Nucleus accumbens (tissue), 56 donors: ENCODE data around the gene MZT2B.
"Not testable (repeated sequence)": the region's sequence is repeated elsewhere in the genome, so short reads cannot be mapped to it uniquely, and the experiment has no call there.

Source experiments
- DNase-seq, 56 donors: peaks; one replicate each; lab custom pipeline; 2025; lab: John Stamatoyannopoulos, UW

Gene MZT2B, protein sequence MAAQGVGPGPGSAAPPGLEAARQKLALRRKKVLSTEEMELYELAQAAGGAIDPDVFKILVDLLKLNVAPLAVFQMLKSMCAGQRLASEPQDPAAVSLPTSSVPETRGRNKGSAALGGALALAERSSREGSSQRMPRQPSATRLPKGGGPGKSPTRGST

DNA sequence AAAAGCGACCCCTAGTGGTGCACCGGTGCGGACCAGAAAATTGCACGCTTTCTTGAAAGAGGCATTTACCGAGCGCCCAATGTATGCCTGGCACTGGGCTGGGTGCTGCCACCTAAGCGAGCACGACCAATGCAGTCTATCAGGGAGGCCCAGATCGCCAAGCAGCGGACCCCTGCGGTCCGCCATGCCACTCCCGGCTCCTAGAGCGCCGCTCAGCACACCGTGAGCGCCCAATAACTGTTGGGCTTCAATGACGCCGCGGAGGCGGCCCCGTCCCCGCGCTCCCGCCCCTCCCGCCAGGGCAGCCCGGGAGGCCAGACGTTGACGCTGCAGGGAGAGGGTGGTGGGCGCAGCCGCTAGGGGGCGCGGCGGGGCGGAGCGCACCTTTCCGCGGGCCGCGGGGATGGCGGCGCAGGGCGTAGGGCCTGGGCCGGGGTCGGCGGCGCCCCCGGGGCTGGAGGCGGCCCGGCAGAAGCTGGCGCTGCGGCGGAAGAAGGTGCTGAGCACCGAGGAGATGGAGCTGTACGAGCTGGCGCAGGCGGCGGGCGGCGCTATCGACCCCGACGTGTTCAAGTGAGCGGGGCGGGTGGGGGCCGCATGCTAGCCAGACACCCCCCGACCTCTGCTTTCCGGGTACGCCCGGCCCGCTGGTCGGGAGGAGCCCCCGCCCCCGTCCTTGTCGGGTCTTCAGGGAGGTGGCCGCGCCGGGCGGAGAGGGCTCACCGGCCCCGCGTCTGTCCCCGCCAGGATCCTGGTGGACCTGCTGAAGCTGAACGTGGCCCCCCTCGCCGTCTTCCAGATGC lies at the start of gene MZT2B:
Gene MZT2B (plus strand): TSS at position 383 of the 803 bp plus-strand sequence. CDS start 21 bp downstream, at position 404.
- DNase-seq = peak in 54 of 56 donors; percentile 45 to 92 (median 82)

DNA sequence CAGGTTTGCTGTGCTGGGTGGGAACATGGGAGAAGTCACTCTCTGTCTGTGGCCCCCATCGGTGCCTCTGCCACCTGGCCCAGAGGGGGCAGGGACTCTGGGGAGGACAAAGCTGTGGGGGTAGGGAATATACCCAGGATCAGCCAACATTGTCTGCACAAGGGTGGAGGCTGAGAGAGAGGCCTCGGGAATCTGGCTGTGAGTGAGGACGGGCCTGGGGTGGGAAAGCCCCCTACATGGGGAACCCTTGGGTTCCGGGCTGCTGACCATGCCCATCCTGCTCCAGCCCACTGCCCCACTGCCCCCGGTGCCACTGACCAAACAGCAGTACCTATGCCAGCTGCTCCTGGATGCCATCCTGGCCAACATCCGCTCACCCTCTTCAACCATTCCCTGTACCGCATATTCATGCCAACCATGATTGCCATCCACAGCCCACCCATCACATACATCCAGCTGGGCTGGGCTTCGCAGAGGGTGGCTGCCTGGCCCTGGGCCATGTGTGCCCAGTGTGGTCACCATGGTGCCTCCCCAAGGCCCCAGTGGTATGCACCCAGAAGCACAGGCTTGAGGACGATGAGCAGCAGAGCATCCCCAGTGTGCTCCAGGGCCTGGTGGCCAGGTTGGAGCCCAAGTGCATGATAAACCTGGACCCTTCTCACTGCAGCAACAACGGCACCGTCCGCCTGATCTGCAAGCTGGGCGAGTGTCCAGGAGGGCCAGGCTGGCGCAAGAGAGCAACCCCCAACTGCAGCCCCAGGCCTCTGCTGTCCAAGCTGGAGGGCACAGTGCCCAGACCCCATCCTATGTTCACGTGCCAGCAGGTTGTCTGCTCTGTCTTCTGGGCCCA lies 46.1 kb upstream of the MZT2B start:
- no peak for DNase-seq

DNA sequence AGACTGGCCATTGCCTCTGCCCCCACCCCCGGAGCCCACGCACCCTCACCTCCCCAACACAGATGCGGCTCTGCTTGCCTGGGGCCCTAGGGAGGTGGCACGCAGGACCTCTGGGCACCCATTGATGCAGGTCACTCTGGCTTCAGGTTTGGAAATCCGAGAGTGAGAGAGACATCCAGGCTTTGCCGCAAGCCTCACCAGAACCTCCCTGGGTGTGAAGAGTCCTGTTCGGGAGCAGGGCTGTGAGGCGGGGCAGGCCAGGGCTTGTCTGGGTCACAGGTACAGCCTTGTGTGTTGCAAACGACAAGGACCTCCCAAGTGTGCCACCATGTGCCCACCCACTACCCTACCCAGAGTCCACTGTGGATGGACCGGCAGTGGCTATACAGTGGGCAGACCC lies 45.5 kb upstream of the MZT2B start:
- DNase-seq = not testable (repeated sequence)

DNA sequence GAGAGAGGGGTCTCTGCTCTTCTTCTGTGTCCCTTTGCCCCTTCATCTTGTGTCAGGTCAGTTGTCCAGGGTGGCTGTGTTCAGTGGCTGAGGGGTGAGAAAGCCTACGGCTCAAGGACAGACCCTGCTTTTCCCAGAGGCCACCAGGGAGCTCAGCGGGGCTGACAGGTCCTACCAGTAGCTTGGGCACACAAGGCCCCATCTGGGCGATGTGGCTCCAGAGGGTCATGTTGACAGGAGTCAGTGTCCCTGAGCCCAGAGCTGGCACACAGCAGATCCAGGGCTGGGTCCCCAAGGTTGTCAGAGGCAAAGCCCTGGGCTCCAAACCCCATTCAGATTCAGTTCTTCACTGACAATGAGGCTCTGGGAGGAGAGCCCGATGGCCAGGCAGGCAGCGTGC lies 44.9 kb upstream of the MZT2B start:
- not testable (repeated sequence) for DNase-seq

DNA sequence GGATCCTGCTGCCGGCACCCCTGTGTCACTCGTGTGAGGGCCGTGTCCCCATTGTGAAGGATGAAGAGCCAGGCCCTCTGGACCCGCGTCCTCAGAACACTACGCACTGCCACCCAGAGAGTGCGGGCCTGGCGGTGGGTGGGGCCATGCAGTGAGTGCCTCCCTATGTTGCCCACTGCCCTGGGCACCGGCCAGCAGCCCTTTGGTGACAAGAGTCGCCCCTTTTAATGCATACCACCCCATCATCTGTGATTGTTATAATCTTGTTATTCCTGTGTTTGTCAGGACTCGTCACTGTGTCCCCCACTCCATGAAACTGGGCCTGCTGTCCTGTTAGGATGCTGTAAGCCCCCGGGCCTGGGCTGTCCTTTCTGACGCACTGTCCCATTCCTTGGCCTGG lies 43.7 kb upstream of the MZT2B start:
- not testable (repeated sequence) for DNase-seq

DNA sequence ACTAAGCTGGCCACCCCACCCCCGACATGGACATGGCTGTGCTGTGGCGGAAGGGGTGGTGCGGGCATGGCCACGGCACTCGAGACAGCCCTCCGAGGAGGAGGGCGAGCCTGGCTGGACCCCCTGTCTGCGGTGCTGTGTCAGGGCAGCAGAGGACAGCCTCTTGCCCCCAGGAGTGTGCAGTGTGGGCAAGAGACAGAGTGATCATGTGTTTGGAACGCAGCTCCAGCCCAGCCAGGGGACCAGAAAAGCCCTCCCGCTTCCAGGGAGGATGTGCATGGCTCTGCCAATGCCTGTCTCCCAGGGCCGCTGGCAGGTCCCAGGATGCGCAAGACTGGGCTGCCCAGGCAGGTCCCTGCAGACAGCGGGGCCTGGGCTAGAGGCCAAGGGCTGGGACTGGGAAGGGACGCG lies 43.2 kb upstream of the MZT2B start:
- not testable (repeated sequence) for DNase-seq

DNA sequence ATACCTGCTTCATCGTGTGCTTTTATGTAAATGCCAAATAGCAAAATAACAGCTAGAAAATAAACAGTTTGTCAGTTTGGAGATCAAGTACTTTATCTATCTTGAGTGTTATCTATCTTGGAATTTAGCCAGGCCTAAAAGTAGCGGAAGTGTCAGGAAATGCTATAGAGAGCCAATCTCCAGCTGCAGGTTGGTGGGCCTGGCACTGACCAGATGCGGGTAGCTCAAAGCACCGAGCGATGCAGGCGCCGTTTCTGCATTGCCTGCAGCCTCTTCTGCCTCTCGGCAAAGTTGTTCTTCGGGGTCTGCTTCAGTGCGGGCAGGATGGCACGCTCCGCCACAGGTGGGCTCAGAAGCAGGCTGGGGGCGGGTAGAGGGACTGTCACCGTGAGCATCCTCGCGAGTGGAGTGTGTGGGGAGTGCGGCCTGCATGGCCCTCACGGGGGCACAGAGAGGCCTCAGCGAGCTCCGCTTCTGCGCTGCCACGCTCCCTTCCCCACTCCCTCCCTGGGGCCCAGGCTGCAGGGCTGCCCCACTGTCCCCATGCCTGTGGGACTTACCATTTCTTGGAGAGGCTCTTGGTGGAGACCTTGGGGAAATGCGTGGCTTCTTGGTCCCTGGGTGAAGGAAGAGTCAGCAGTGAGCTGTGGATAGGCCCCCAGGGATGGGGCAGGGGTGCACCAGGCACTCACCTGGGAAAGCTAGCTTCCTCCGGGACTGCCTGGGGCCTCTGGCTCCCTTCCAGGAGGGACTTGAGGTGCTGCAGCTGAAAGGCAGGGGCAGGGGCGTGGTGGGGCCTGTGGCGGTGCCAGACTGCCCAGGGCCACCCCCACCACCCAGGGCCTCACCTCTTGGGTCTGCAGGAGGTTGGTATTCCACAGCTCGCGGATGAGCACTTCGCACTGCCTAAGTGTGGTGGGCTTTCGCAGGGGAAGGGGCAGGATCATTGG lies 42.5 kb upstream of the MZT2B start:
- not testable (repeated sequence) for DNase-seq

DNA sequence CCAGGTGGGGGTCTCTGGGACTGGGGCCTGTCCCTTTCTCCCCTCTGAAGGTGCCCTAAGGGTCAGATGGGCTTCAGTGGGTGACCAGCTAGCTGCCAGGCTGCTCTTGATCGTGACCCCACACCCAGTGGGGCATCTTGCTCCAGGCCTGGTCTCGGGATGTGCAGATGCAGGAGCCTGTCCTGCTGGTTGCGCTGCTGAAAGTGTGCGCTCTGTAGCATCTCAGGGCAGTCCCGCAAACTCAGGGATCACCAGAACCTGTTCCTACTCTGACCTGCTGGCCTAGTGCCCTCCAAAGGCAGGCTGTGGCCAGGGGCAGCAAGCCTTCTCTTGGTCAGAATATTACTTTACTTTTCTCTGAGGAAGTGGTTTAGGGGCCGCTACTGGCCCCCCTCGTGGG lies 41.5 kb upstream of the MZT2B start:
- DNase-seq = not testable (repeated sequence)

DNA sequence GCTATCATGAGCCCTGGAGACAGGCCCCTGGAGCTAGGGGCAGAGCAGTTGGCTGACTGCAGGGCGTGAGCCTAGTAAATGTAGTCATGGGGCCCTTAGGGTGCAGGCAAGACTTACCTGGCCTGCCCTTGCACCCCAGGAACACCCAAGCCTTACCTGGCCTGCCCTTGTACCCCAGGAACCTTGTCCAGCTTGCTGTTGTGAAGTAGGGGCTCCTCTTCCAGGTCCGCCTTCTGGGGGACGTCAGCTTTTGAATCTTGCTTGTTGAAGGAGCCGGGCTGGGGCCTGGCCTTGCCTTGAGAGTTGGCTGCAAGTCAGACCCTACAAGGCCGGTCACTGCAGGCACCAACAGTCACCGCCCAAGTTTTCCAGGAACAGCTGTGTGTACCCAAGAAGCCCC lies 41.1 kb upstream of the MZT2B start:
- not testable (repeated sequence) for DNase-seq

DNA sequence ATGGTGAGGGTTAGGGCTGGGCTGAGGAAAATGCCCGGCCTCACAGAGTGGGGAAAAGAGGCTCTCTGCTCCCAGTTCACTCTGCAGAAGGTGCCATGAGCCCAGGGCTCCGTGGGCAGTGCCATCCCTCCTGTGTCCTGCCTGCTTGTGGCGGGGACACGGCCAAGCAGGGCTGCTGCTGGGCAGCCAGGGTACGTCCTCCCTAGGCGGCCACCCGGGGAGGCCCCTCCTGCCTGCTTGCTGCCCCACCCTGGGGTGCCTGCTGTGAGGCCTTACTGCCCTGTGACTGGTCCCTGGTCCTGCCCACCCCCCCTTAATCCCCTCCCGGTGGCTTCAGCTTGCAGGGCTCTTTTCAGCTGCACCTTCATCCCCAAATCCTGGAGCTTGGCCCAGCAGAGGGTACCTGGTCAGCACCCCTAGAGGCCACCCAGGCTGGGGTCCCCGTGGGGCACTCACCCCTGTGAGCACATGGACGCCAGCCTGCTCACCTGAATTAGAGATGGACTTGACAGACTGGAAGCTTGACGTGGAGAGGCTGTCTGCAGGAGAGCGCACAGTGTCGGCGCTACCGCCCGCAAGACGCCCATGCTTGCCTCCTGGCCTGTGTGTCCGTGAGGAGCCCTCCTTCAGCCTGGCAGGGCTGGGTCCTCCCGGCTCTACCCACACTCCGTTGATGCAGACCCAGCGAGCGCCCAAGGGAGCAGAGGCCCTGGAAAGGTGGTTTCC lies 40.3 kb upstream of the MZT2B start:
- not testable (repeated sequence) for DNase-seq

DNA sequence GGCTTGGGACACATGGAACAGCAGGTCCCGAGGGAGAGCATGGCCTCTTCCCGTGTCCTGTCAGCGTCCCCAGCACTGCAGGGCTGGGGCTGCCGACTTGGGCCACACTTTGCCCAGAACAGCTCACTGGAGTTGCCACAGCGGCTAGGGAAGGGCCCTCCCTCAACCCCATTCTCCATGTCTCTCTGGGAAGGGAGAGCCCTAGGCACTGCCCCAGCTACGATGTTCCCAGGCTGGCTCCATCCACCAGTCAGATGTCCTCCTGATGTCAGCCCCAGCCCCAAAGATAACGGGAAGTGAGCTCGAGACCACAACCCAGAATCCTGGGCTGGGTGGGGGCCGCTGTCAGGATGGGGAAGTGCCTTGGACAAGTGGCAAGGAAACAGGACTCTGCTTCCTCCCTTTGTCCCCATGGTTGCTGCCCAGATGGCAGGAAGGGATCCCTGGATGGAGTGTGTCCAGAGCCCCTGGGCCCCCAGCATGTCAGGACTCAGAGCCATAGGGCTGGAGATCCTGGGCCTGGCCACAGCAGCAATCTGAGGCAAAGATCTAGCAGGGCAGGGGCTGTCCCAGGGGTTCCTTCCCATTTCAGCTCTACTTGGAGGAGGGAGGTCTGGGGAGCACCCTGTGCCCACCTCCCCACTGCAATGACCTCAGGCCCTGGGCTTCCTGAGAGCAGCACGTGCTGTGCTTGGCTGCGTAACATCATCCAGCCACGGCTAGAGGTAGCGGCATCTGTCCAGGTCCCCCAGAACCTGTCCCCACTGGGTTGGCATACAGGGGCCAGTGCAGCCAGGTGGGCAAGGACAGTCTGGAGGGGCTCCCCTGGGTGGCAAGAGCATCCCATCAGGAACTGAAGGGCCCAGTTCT lies 39.4 kb upstream of the MZT2B start:
- DNase-seq = not testable (repeated sequence)

DNA sequence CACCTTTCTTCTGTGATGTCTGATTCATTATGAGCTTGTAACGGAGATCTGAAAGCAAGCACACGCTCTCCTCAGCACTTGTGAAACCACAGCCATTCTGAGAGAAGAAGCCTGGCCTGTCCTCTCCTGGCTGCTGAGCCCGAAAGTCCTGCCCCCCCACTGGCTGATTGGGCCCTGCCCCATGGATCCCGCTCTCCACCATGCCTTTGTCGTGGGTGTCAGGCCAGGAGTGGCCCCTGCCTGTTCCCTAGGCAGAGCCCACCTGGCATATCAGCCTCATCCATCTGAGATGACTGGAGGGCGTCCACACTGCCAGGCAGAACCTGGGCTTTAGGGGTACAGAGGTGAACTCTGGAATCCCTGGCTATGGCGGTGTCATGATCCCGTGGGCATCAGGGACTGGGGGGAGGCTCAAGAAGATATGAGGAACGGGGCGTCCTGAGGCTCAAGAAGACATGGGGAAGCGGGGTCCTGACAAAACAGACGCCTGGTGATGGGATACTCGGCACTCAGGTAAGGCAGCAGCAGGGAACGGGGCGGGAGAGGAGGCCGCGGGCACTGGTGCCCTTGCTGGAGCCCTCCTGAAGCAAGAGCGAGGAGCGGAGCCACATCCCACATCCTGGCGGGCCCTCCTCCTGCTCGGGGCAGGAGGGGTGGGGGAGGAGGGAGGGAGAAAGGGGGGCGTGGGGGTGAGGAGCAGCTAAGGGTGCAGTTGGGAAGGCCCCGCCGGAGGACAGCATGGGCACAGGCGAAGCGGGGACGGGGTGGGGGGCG lies 38.6 kb upstream of the MZT2B start:
- not testable (repeated sequence) for DNase-seq

DNA sequence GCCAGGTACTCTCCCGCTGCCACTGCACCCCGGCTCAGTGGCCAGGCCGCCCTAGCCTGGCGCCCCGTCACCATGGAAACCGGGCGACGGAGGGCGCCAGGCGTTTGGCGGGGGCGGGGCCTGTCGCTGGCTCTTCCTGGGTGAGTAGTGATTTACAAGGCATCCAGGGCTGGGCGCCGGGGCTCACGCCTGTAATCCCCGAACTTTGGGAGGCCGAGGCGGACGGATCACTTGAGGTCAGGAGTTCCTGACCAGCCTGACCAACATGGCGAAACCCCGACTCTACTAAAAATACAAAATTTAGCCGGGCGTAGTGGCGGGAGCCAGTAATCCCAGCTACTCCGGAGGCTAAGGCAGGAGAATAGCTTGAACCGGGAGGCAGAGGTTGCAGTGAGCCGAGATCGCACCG lies 37.1 kb upstream of the MZT2B start, which contains the start of gene CCDC74B:
Gene CCDC74B (minus strand): TSS at position 107 of the 409 bp plus-strand sequence. CDS start 116 bp downstream, outside the sequence.
- peak in 16 of 56 donors; percentile 4 to 66 (median 23) for DNase-seq

DNA sequence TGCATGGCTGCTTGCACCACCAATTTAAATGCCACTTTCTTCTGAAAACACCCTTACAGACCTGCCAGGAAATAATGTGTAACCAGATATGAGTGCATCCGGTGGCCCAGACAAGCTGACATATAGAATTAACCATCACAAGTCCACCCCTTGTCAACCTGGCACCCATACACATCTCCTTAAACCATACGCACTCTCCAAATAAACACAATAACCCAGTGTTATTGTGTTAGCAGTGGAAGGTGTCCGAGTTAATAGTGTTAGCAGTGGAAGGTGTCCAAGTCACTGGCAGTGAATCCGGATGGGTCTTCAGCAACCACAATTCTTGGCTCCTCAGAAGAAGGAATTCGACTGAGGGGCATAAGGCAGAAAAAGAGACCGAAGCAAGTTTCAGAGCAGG lies 33.5 kb upstream of the MZT2B start:
- DNase-seq = not testable (repeated sequence)

DNA sequence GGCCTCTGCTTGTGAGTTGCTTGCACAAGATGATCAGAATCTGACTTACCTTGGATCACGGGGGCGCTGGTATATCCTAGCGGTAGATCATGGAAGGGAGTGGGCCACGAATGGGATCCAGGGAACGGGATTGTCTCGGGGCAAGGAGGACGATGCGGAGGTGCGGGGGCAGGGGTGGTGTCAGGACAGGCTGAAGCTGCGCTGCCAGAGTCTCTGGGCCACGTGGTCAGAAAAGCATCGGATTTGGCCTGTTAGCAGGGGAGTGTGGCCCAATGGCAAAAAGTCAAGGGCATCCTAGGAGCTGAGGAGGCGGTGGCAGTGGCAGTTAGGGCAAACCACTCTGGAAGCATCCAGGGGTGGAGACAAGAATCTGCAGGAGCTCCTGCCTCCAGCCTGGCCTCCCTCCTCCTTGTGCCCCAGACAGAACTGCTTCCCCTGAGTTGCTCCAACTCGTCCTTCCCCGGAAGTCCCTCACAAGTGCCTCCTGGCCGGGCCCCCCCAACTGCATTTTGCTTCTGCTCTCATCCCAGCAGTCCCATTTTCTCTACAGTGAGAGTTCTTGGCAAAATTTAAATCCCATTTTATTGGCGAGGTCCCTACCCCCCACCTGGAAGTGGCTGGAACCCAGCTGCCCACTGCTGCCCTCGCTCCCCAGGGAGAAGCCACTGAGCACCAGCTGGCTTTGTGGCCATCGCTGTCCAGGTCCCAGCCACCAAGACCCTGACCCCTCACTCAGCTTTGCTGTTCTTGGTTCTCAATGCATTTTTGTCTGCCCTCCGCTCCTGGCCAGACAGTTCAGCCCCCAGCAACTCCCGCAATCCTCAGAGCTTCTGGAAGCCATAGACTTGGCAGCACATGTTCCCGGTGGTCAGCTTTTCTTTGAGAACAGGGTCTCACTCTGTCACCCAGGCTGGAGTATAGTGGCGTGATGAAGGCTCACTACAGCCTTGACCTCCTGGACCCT lies 31.6 kb upstream of the MZT2B start:
- no peak for DNase-seq

DNA sequence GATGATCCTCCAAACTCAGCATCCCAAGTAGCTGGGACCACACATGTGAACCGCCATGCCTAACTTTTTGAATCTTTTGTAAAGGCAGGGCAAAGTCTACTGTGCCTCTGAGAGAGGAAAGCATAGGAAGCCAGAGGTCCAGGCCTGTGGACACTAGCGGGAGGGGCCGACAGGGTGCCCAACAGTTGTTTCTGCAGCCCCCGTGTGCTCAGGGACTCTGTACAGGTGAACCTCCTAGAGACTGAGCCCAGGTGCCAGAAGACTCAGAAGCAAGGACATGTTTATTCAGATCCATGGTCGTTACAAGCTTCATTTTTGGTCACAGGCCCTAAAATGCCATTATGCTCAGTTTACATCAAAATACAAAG lies 30.9 kb upstream of the MZT2B start:
- not testable (repeated sequence) for DNase-seq
